HG03139 (cell line): Measurements from ENCODE around the gene IL17B.

Experiments used
- ATAC-seq: cut with Tn5 transposase; IDR thresholded peaks from one replicate; pipeline ENCODE4 v1.9.1; 2021; ENCODE audit not compliant: unreplicated experiment

IL17B gene

GRCh38 chr5:149379177-149379761 is at the start of gene IL17B:
Gene IL17B, minus strand, starts transcription at chr5:149379292. Its CDS starts 67 bp downstream, at chr5:149379225.
- ATAC-seq, result no peak

DNA sequence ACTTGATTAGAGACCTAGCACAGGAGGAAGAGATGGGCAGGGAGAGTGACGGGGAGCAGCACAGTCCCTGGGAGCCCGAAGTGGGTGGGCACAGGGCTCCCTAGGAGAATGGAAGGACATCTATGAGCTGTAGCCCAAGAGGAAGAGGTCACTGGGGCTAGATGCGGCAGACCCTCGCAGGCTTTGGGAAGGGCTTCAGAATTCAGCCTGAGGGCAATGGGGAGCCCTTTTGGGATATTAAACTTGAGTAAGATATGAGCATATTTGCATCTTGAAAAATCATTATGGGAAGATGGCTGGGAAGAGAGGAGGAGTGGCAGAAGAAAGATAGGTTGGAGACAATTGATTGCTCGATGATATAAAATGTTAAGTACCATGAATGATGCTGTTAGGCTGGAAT is 48.9 kb upstream of the IL17B start:
- ATAC-seq, result no peak

GRCh38 chr5:149427374-149427773 is 48.3 kb upstream of the IL17B start:
- ATAC-seq, result no peak

GRCh38 chr5:149426931-149427330 is 47.8 kb upstream of the IL17B start:
- no peak for ATAC-seq

- ATAC-seq, result no peak
Measured at GRCh38 chr5:149425729-149426128, 46.6 kb upstream of the IL17B start.

- ATAC-seq, result no peak
Measured at GRCh38 chr5:149424371-149425315, 45.6 kb upstream of the IL17B start.

DNA sequence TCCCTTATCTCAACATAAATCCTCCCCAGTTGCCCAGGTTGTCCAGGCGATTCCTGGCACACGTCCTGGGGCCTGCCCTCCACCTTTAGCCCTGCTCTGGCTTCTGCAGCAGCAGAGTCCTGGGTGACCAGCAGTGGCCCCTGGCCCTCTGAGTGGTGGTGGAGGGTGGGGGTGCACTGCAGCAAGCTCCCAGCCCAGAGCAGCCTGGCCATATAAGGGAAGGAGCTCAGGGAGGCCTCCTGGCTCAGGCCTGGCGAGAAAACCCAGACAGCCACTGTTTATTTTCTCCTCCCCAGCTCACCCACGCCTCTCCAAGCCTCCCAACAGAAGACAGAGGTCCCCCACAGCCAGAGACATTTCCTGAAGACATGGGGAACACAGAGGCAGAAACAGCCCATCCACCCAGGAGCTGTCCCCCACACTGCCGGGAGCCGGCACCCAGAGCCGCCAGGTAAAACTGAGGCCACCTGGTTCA is 44.7 kb upstream of the IL17B start:
- no peak for ATAC-seq

DNA sequence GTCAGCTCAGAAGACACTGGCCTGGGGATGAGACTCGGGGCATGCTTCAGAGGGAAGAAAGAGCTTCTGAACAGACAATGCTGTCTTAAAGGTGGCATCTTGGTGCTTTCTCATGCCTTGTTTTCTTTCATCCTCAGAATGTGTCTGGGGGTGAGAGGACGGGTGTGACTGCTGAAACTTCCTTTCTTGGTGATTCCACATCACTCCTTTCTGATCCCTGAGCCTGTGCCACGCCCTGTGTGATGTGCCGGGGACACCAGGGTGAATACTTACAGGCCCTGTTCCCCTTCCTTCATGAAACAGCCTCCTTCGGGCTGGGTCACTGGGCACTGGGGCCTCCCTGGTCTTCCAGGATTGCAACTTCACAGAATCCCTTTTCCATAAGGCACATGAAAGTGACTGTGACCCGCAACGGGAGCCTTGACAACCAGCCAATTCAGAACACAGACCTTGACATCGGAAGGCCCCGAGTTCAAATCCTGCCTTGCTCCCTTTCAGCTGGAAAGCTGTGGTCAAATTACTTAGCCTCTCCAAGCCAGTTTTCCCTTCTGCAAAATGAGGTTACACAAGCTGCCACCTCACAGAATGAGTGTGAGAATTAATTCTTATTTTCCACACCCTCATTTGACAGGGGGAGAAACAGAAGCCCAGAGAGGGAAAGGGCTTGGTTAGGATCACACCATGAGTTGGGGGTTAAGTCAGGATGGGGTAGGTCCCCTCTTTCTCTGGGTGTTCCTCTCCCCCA is 44.1 kb upstream of the IL17B start:
- no peak for ATAC-seq

GRCh38 chr5:149422366-149423048 is 43.4 kb upstream of the IL17B start:
- ATAC-seq, result no peak

DNA sequence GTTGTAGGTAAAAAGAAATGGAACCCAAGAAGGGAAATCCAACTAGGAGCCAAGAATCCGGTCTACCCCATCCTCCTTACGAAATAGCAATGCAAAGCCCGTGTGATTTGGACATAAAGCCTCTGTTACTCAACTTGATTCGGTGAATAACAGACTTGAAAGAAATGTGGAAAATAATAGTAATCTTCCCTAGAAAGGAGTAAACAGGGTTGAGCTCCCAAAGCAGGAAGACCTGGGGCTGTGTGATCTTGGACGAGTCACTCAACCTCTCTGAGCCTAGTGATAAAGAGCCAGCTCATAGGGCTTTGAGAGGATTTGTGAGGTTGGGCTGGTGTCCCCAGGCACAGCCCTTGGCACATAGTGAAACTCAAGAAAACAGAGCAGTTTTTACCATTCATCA is 42.7 kb upstream of the IL17B start:
- ATAC-seq, result no peak

DNA sequence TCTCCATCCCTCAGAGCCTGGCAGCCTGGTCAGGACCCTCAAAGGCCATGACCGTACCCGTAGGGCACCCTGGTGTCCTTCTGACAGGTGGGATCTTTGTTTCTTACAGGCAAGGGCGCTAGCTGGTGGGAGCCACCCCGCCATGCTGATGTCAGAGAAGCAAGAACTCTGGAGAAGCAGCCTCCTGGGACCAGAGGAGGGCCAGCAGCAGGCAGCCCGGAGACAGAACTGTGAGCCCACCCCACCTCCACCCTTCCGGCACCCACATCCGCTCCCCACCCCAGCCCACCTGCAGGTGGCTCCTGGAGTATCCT is 42.2 kb upstream of the IL17B start:
- ATAC-seq, result no peak

GRCh38 chr5:149420545-149421371 is 41.7 kb upstream of the IL17B start:
- ATAC-seq, result no peak

- ATAC-seq, result no peak
Measured at GRCh38 chr5:149419859-149420544, 40.9 kb upstream of the IL17B start.

GRCh38 chr5:149419532-149419858 is 40.4 kb upstream of the IL17B start:
- ATAC-seq, result no peak

DNA sequence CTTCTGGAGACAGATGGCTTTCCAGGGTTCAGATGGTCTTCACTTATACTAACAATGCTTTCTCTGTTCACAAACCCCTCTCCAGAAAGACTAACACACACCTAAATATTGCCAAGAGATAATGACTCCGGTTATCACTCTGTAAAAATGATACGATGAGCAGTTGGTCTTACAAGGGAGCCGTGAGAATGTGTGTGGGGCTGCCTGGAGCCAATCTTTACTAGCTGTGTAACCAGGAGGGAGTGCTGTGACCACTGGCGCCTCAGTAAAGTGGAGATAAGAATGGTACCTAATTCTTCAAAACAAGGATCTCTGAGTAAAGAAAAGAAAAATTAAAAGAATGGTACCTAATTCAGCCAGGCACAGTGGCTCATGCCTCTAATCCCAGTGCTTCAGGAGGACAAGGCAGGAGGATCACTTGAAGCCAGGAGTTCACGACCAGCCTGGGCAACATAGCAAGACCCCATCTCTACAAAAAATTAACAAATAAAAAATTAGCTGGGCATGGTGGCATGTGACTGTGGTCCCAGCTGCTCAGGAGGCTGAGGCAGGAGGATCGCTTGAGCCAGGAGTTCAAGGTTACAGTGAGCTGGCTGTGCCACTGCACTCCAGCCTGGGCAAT is 39.9 kb upstream of the IL17B start:
- ATAC-seq, result no peak

GRCh38 chr5:149417711-149418368 is 38.7 kb upstream of the IL17B start:
- ATAC-seq, result no peak

DNA sequence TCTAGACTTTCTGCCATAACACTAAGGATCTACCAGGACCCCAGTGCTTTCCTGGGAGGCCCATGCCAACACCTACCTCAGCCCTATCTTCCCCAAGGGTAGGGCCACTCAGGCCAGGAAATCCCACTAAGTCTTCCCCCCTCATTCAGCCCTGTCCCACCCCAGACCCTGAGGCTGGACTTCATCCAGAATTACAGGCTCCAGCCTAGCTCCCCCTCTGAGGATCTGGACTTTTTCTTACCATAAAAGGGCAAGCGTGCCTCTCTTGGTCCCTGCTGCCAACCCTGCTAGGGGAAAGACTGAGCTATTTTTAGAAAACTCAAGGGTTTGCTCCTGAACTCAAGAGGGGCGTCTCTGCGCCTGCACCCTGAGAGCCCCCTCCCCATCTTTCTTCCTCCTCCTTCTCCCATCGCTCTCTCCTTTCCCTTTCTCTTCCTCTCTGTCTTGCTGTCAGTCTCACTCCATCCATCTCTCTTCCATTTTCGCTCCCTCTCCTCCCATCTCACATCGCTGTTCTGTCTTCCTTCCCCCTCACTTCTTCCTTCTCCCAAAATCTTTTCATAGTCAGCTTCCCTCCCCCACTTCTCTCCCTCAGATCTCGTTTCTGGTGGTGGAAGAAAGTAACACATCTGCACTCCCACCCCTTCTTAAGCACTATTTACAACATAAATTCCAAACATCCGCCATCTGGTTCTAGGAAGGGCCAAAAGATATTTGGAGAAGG is 38.1 kb upstream of the IL17B start:
- no peak for ATAC-seq
